ENCODE results near the gene SNRK. TPM values are rescaled to one million over a fixed set of nuclear protein-coding genes. Genes with fewer than 3 reads are reported as not detected.

Gene SNRK
- total and polyA plus RNA-seq, 2 of the 13 experiments (the other 11 are each of a cell fraction or from before 2014, with no cell fraction given): 11.4 to 16.1 TPM

DNA sequence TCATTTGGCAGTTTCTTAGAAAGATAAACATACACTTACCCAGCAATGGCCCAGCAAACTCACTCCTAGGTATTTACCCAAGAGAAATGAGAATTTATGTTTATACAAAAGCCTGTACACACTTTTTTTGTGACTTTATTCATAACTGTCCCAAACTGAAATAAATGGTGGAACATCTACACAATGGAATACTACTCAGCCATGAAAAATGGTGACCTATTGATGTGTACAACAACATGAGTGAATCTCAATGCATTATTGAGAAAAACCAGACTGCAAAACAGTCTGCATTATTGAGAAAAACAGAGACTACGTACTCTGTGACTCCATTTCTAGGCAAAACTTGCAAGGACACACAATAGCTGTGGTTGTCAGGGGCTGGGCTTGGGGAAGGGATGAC, 37.2 kb downstream of the SNRK start:
- Histone ChIP-seq H3K27me3 (ENCODE audit: control insufficient read depth in 1 of 2, insufficient read depth in 2 of 2, low read length in 2 of 2) (no peaks in the 10 kb centered on the region), H3K4me1 (ENCODE audit: insufficient read depth, low read length) (peaks cover 53% of the 10 kb centered on the region), H3K79me2 (ENCODE audit: insufficient read depth, low read length) (peaks cover 97% of the 10 kb centered on the region), H3K4me3 (replicated peaks in 1 of 3; ENCODE audit: insufficient read depth in 1 of 3, low read depth in 2 of 3, low read length in 3 of 3) (no peak overlapping the region), H3K4me2 (ENCODE audit: low read depth, low read length) (no peak overlapping the region), H3K9ac (ENCODE audit: insufficient read depth, low read depth, low read length) (no peak overlapping the region), H2AFZ (ENCODE audit: low read length) (no peak overlapping the region), H3K36me3 (replicated peaks in 1 of 2; ENCODE audit: control insufficient read depth in 1 of 2, insufficient read depth in 2 of 2, low read length in 2 of 2) (no peaks in the 10 kb centered on the region; a peak in 1 of 5 replicates), H4K20me1 (ENCODE audit: insufficient read depth, low read length) (peaks cover 10% of the 10 kb centered on the region; the same call in 1 of the 2 replicates), H3K9me3 (ENCODE audit: low read length) (no peaks in the 10 kb centered on the region), H3K27ac (ENCODE audit: extremely low read length, insufficient read depth, low read length) (no peak overlapping the region)
- in situ Hi-C loops (cut with HindIII; ENCODE audit: extremely low pct_ligation_motif_present, low pct_unique_long_range_greater_than_20kb): no loop called here
- intact Hi-C loops (cut with micrococcal nuclease; ENCODE audit: unreplicated experiment): no loop called here
- ATAC-seq (no peak), DNase-seq (ENCODE audit: low spot score) (no peak), FAIRE-seq (no peak)
- WGBS (ENCODE audit: low lambda C conversion rate): 100% methylated on average over 1 of the region's 1 CpG
- ChIA-PET CTCF (ENCODE audit: low intra/inter-chr PET ratio, low total read pairs) (no interaction called here), POLR2A (no interaction called here)
- no TSS peak for BruUV-seq (replicated peaks)
- no peak for TF ChIP-seq ZNF773 (CRISPR knock-in tag; IDR thresholded peaks at IDR 0.05; ENCODE audit: borderline replicate concordance)

DNA sequence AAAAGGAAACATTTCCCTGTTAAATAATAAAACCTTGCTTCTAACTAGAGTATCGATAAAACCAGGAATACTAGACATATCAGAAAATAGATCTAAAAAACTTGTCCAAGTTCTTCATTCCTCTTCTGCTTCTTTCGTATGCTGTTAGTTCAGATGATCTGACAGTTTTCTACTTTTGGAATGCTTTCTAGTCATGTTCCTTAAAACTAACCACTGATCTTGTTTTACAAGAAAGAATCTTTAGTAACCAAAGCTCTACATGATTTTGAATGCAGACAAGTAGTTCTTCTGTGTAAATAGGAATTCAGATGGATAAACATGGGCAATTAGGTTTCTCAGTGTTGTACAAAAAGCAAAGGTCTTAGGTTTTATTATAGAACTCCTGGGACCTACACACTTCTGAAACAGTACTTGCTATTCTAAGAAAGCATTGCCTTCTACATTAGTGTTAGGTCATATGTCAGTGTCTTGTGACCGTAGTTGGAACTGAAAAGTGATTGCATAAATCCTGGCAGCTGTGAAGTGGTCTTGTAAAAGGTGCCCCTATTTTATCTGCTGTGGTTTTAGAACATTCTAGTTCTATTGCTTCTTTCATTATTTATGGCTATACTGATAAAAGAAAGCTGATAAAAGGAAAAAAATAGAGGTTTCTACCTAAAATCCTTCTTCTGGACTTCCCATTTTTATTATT, 40.7 kb downstream of the SNRK start:
- in situ Hi-C loops (cut with HindIII; ENCODE audit: extremely low pct_ligation_motif_present, low pct_unique_long_range_greater_than_20kb): no loop called here
- H3K79me2 ChIP-seq (ENCODE audit: insufficient read depth, low read length): peaks cover 96% of the 10 kb centered on the region
- POLR2A ChIA-PET: no interaction called here

More for the DNA sequence above, 40.7 kb downstream of the SNRK start:
- Histone ChIP-seq H3K4me2 (ENCODE audit: low read depth, low read length) (no peak overlapping the region), H3K36me3 (replicated peaks in 1 of 2; ENCODE audit: control insufficient read depth in 1 of 2, insufficient read depth in 2 of 2, low read length in 2 of 2) (peaks cover 0 to 6% of the 10 kb centered on the region in 2 experiments; a peak in 1 of 5 replicates), H3K9me3 (ENCODE audit: low read length) (no peaks in the 10 kb centered on the region), H2AFZ (ENCODE audit: low read length) (no peak overlapping the region), H3K27me3 (ENCODE audit: control insufficient read depth in 1 of 2, insufficient read depth in 2 of 2, low read length in 2 of 2) (no peaks in the 10 kb centered on the region), H3K9ac (ENCODE audit: insufficient read depth, low read depth, low read length) (no peak overlapping the region), H3K4me1 (ENCODE audit: insufficient read depth, low read length) (peaks cover 20% of the 10 kb centered on the region), H3K4me3 (replicated peaks in 1 of 3; ENCODE audit: insufficient read depth in 1 of 3, low read depth in 2 of 3, low read length in 3 of 3) (no peak overlapping the region), H4K20me1 (ENCODE audit: insufficient read depth, low read length) (peaks cover 19% of the 10 kb centered on the region; the same call in 1 of the 2 replicates), H3K27ac (ENCODE audit: extremely low read length, insufficient read depth, low read length) (no peak overlapping the region)
- no peak for DNase-seq (ENCODE audit: low spot score)
- intact Hi-C loops (cut with micrococcal nuclease; ENCODE audit: unreplicated experiment): no loop called here
- no peak for FAIRE-seq
- BruUV-seq (replicated peaks): no TSS peak
- CTCF ChIA-PET (ENCODE audit: low intra/inter-chr PET ratio, low total read pairs): no interaction called here
- TF ChIP-seq KAT7 (CRISPR knock-in tag; IDR thresholded peaks at IDR 0.05; ENCODE audit: borderline replicate concordance) (no peak), ZNF496 (CRISPR knock-in tag; IDR thresholded peaks at IDR 0.05; ENCODE audit: insufficient replicate concordance) (no peak), SMYD3 (CRISPR knock-in tag; IDR thresholded peaks at IDR 0.05) (no peak), CENPT (CRISPR knock-in tag; IDR thresholded peaks at IDR 0.05; ENCODE audit: low read depth) (no peak), GTF2F1 (IDR thresholded peaks at IDR 0.05; ENCODE audit: low read length) (no peak), MAFK (conservative IDR thresholded peaks at IDR 0.05 in 1 of 2, IDR thresholded peaks at IDR 0.05 in 1 of 2; ENCODE audit: low read length in 2 of 2) (no peak), ZNF562 (CRISPR knock-in tag; IDR thresholded peaks at IDR 0.05; ENCODE audit: borderline replicate concordance) (no peak), NFE2L2 (IDR thresholded peaks at IDR 0.05; ENCODE audit: low read length) (no peak)
- 96% methylated on average over 3 of the region's 3 CpGs for WGBS (ENCODE audit: low lambda C conversion rate)
- no peak for ATAC-seq

All from HepG2 (cell line).